Measurements from ENCODE around the gene HK3.

DNA sequence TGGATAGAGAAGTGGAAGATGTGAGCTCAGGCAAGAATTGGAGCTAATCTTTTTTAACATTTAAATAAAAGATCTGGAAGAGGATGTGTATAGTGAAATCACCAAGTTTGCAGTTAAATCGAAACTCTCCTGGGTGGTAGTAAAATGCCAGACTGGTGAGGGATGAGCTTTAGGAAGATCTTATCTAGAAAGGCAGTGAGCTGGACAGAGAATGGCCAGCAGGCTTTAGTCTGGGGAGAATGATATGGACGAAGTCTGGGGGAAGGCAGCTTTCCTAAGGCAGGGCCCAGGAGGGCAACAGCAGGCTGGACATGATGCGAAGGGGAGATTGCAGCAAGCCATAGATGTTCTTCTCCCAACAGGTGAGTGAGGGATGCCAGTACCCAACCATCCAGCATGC, 63.2 kb downstream of the HK3 start:
- TF ChIP-seq POLR2A (IDR thresholded peaks at IDR 0.05) = no peak
- no peak for TF ChIP-seq CTCF (IDR thresholded peaks at IDR 0.05)
- TF ChIP-seq POLR2AphosphoS5 (IDR thresholded peaks at IDR 0.05) = no peak

All from prostate gland (tissue), 2 donors.